ENCODE measurements around the gene TTLL11. TPM values are rescaled to one million over a fixed set of nuclear protein-coding genes. Genes with fewer than 3 reads are reported as not detected.

TTLL11 gene
- total and polyA plus RNA-seq, 2 of the 8 experiments (the other 6 are each of a cell fraction or from before 2014, with no cell fraction given) = 0.56 to 0.80 TPM

- H2AFZ ChIP-seq (ENCODE audit: low read length) = no peak overlapping the region
- no peak overlapping the region for H2BK20ac ChIP-seq (ENCODE audit: low read length)
- H4K5ac ChIP-seq (ENCODE audit: insufficient read length, low read depth, low read length) = no peak overlapping the region
- H2BK120ac ChIP-seq (replicated peaks; ENCODE audit: low read depth, low read length) = no peak overlapping the region
- H3K18ac ChIP-seq (ENCODE audit: extremely low read depth, low read length) = no peak overlapping the region
- H3K14ac ChIP-seq (ENCODE audit: insufficient read length) = no peak overlapping the region
- H4K8ac ChIP-seq (ENCODE audit: extremely low read depth, insufficient read depth, low read length) = no peak overlapping the region
- no peak overlapping the region for H3K4me3 ChIP-seq (ENCODE audit: extremely low read depth in 1 of 4, insufficient read depth in 2 of 4, low read depth in 3 of 4, low read length in 4 of 4)
- DNase-seq (ENCODE audit: low read depth in 1 of 2, low spot score in 2 of 2) (no peak), FAIRE-seq (no peak)
- H3K23me2 ChIP-seq (ENCODE audit: low read depth, low read length) = peaks cover 10% of the 10 kb centered on the region; the same call in 1 of the 2 replicates
- TF ChIP-seq SUZ12 (IDR thresholded peaks at IDR 0.05; ENCODE audit: low read length) (no peak), USF2 (IDR thresholded peaks at IDR 0.05; ENCODE audit: low read length) (no peak), NRF1 (IDR thresholded peaks at IDR 0.05; ENCODE audit: low read depth, low read length) (no peak), TBP (IDR thresholded peaks at IDR 0.05; ENCODE audit: low read depth, low read length) (no peak), ZNF274 (IDR thresholded peaks at IDR 0.05; ENCODE audit: borderline replicate concordance, extremely low read depth, low read length) (no peak), ATF3 (IDR thresholded peaks at IDR 0.05; ENCODE audit: insufficient read depth, low read depth, low read length) (no peak), SP4 (IDR thresholded peaks at IDR 0.05; ENCODE audit: low read length) (no peak), GTF2F1 (IDR thresholded peaks at IDR 0.05; ENCODE audit: borderline replicate concordance, low read depth, low read length) (no peak)
- no peak overlapping the region for H3K56ac ChIP-seq (replicated peaks; ENCODE audit: insufficient read length, low read depth, low read length)
- H3K4me2 ChIP-seq (ENCODE audit: insufficient read depth in 1 of 2, low read depth in 2 of 2, low read length in 2 of 2) = no peak overlapping the region
- WGBS, 2 experiments (ENCODE audit: extremely low coverage in 1 of 2, insufficient coverage in 1 of 2, insufficient read length in 1 of 2, insufficient replicate concordance in 2 of 2, low coverage in 1 of 2, low lambda C conversion rate in 2 of 2, missing lambda C conversion rate in 1 of 2) = 85% methylated on average over 3 of the region's 3 CpGs; no CpG with 5 or more reads in 1 of the 2 experiments
- H2BK15ac ChIP-seq (ENCODE audit: low read length) = no peak overlapping the region
- CTCF ChIA-PET (ENCODE audit: partially characterized antibody) = interaction anchor here (0.8 to 1.8 kb wide), 3 partner anchors 11 to 37 kb away, joined by 3 to 6 read pairs (median 3); no protein-coding TSS in a partner anchor
- H3K27ac ChIP-seq (ENCODE audit: low read depth, low read length) = no peak overlapping the region
- H4K20me1 ChIP-seq (replicated peaks in 1 of 2; ENCODE audit: control insufficient read depth in 1 of 2, insufficient read depth in 2 of 2, low read length in 2 of 2) = peaks cover 0 to 8% of the 10 kb centered on the region in 2 experiments
- peaks cover 2 to 9% (median 6%) of the 10 kb centered on the region in 4 experiments; a peak in 4 of 7 replicates for H3K4me1 ChIP-seq (replicated peaks in 1 of 4; ENCODE audit: control insufficient read depth in 3 of 4, insufficient read depth in 4 of 4, low read length in 3 of 4)
- H3K36me3 ChIP-seq (ENCODE audit: control insufficient read depth in 2 of 4, insufficient read depth in 4 of 4, low read length in 3 of 4) = no peaks in the 10 kb centered on the region; a peak in 1 of 8 replicates
- H3K23ac ChIP-seq (ENCODE audit: insufficient read length) = no peak overlapping the region
- H2BK12ac ChIP-seq (ENCODE audit: low read depth, low read length) = no peak overlapping the region
- POLR2A ChIA-PET (ENCODE audit: partially characterized antibody) = no interaction called here
- no peak overlapping the region for H3K9ac ChIP-seq (replicated peaks in 1 of 4; ENCODE audit: extremely low read depth in 1 of 4, low read depth in 3 of 4, low read length in 3 of 4)
- H3K27me3 ChIP-seq (replicated peaks in 1 of 4; ENCODE audit: control insufficient read depth in 3 of 4, extremely low read depth in 1 of 4, insufficient read depth in 3 of 4, low read length in 3 of 4) = no peaks in the 10 kb centered on the region
- no peaks in the 10 kb centered on the region; a peak in 1 of 4 replicates for H3K9me3 ChIP-seq (ENCODE audit: insufficient read depth in 2 of 2, low read depth in 1 of 2, low read length in 1 of 2)
- H2BK5ac ChIP-seq (ENCODE audit: low read depth, low read length) = no peak overlapping the region
- H3K79me1 ChIP-seq (ENCODE audit: low read depth, low read length) = no peaks in the 10 kb centered on the region
- no peak overlapping the region for H3K4ac ChIP-seq (replicated peaks; ENCODE audit: insufficient read length, low read depth, low read length)
- H3K79me2 ChIP-seq (ENCODE audit: control insufficient read depth in 1 of 2, insufficient read depth in 2 of 2, low read length in 2 of 2) = peaks cover 0 to 6% of the 10 kb centered on the region in 2 experiments; a peak in 2 of 4 replicates
- no peak overlapping the region for H2AK5ac ChIP-seq (ENCODE audit: low read depth, low read length)
- H4K91ac ChIP-seq (replicated peaks; ENCODE audit: insufficient read length, low read length) = no peak overlapping the region
Measured at GRCh38 chr9:121893786-121894185, 199.3 kb downstream of the TTLL11 start.

Measured in H1 (cell line).